CD14-positive monocyte (primary cell): Measurements from ENCODE around the gene APLF. TPM values are rescaled to one million over a fixed set of nuclear protein-coding genes. Genes with fewer than 3 reads are reported as not detected.

Experiments
- DNase-seq, 3 donors: peaks; one replicate each; pipeline ENCODE4 v3.0.0-alpha.2; 2011 to 2022
- H2AFZ ChIP-seq: 2 replicates; pipeline ENCODE4 v1.6.0; 2012; ENCODE audit warnings: mild to moderate bottlenecking, low read depth, low read length, inconsistent platforms; ENCODE audit not compliant: insufficient read depth, poor library complexity, severe bottlenecking
- H3K27ac ChIP-seq, 2 donors: 1 replicate in 1 of 2; 2 replicates in 1 of 2; pipeline ENCODE4 v1.5.1; 2012 to 2013; ENCODE audit warnings: low read length in 2 of 2, control low read depth in 1 of 2, inconsistent platforms in 1 of 2, low read depth in 1 of 2, mild to moderate bottlenecking in 1 of 2
- H3K27me3 ChIP-seq, 2 donors: one replicate each; pipeline versions ENCODE4 v1.6.0 to v1.6.1; 2011 to 2013; ENCODE audit warnings: low read length in 2 of 2; ENCODE audit not compliant: control insufficient read depth in 2 of 2, insufficient read depth in 2 of 2
- H3K36me3 ChIP-seq, 2 donors: replicated peaks in 1 of 2; 1 replicate in 1 of 2; 2 replicates in 1 of 2; pipeline versions ENCODE4 v1.5.1 to v1.6.1; 2012 to 2013; ENCODE audit warnings: low read length in 2 of 2, control low read depth in 1 of 2, inconsistent platforms in 1 of 2, mild to moderate bottlenecking in 1 of 2; ENCODE audit not compliant: insufficient read depth in 2 of 2, control insufficient read depth in 1 of 2
- H3K4me1 ChIP-seq, 2 donors: 1 replicate in 1 of 2; 2 replicates in 1 of 2; pipeline versions ENCODE4 v1.5.1 to v1.6.1; 2012 to 2013; ENCODE audit warnings: low read length in 2 of 2, control low read depth in 1 of 2, inconsistent platforms in 1 of 2, mild to moderate bottlenecking in 1 of 2, moderate library complexity in 1 of 2; ENCODE audit not compliant: insufficient read depth in 2 of 2, control insufficient read depth in 1 of 2
- H3K4me2 ChIP-seq: replicated peaks from 2 replicates; pipeline ENCODE3; 2012; ENCODE audit warnings: low read length, moderate library complexity, mild to moderate bottlenecking; ENCODE audit not compliant: poor library complexity, severe bottlenecking; ENCODE audit errors: extremely low read depth
- H3K4me3 ChIP-seq, 3 experiments: fragments of 200-600 bp in 1 of 3; sonication (generic) in 1 of 3; replicated peaks in 1 of 3; 1 replicate in 2 of 3; 2 replicates in 1 of 3; pipeline ENCODE4 v1.5.1; 2011 to 2013; ENCODE audit warnings: low read length in 3 of 3, mild to moderate bottlenecking in 3 of 3, control low read depth in 2 of 3, low read depth in 2 of 3, inconsistent platforms in 1 of 3, moderate library complexity in 1 of 3
- H3K79me2 ChIP-seq: 2 replicates; pipeline ENCODE4 v1.6.0; 2012; ENCODE audit warnings: mild to moderate bottlenecking, control low read depth, inconsistent platforms, low read length, moderate library complexity; ENCODE audit not compliant: insufficient read depth
- H3K9ac ChIP-seq: 2 replicates; pipeline ENCODE4 v1.6.0; 2017; ENCODE audit warnings: low read length, mild to moderate bottlenecking; ENCODE audit not compliant: insufficient read depth, poor library complexity, severe bottlenecking
- H3K9me3 ChIP-seq, 2 donors: replicated peaks in 1 of 2; 1 replicate in 1 of 2; 2 replicates in 1 of 2; pipeline versions ENCODE4 v1.5.1 to v1.6.1; 2012 to 2013; ENCODE audit warnings: low read length in 2 of 2, control low read depth in 1 of 2; ENCODE audit not compliant: control insufficient read depth in 1 of 2, insufficient read depth in 1 of 2
- H4K20me1 ChIP-seq: 2 replicates; pipeline ENCODE4 v1.6.0; 2012; ENCODE audit warnings: mild to moderate bottlenecking, low read length, control low read depth, moderate library complexity; ENCODE audit not compliant: insufficient read depth
- H3K27ac Mint-ChIP-seq, 7 donors: one replicate each; pipeline ENCODE4 v1.8.0; 2020; ENCODE audit warnings: mild to moderate bottlenecking in 7 of 7, mixed read lengths in 7 of 7, moderate library complexity in 6 of 7, inconsistent platforms in 2 of 7
- H3K27me3 Mint-ChIP-seq, 3 donors: one replicate each; pipeline ENCODE4 v1.8.0; 2021 to 2022; ENCODE audit warnings: low read depth in 3 of 3, mild to moderate bottlenecking in 3 of 3, mixed read lengths in 3 of 3, moderate library complexity in 3 of 3, inconsistent platforms in 1 of 3
- H3K36me3 Mint-ChIP-seq, 2 donors: one replicate each; pipeline ENCODE4 v1.8.0; 2020; ENCODE audit warnings: mixed read lengths in 2 of 2, inconsistent platforms in 1 of 2, mild to moderate bottlenecking in 1 of 2
- H3K4me1 Mint-ChIP-seq: one replicate; pipeline ENCODE4 v1.8.0; 2020; ENCODE audit warnings: mild to moderate bottlenecking, mixed read lengths
- H3K4me3 Mint-ChIP-seq, 2 donors: one replicate each; pipeline ENCODE4 v1.8.0; 2020; ENCODE audit warnings: mild to moderate bottlenecking in 2 of 2, mixed read lengths in 2 of 2, moderate library complexity in 1 of 2
- H3K9me3 Mint-ChIP-seq, 7 donors: one replicate each; pipeline ENCODE4 v1.8.0; 2020 to 2022; ENCODE audit warnings: mixed read lengths in 7 of 7, mild to moderate bottlenecking in 6 of 7, moderate library complexity in 6 of 7, inconsistent platforms in 2 of 7
- WGBS: methylation state at CpG from one replicate; pipeline ENCODE4 v1.1.5; 2013; ENCODE audit warnings: missing lambda C conversion rate; ENCODE audit not compliant: insufficient coverage; 5-methylcytosine and 5-hydroxymethylcytosine counted together
- intact Hi-C, 2 donors: fragments of 100-400 bp; cut with micrococcal nuclease; formaldehyde crosslinking; loops; one replicate each; pipeline versions ENCODE4 v1.15.0 to v1.15.1; 2023
- polyA plus RNA-seq, 3 donors: library from polyadenylated mRNA; depleted of rRNA in 1 of 3; unstranded in 2 of 3; stranded (reverse) in 1 of 3; fragments of 300-500 nt in 2 of 3; fragments of >200 nt in 1 of 3; fragmentation: Illumina TruSeq in 2 of 3; gene quantifications; 1 replicate in 2 of 3; 2 replicates in 1 of 3; pipeline ENCODE4 v1.2.3, GENCODE V29; 2012 to 2021
- TF ChIP-seq, protein P1 (sequence below): fragments of 200-600 bp; IDR thresholded peaks from one replicate; pipeline ENCODE4 v1.8.0; 2022; ENCODE audit warnings: antibody characterized with exemption, mild to moderate bottlenecking

Gene APLF
- polyA plus RNA-seq, 3 donors = 0.77 to 1.8 (median 1.2) TPM

DNA sequence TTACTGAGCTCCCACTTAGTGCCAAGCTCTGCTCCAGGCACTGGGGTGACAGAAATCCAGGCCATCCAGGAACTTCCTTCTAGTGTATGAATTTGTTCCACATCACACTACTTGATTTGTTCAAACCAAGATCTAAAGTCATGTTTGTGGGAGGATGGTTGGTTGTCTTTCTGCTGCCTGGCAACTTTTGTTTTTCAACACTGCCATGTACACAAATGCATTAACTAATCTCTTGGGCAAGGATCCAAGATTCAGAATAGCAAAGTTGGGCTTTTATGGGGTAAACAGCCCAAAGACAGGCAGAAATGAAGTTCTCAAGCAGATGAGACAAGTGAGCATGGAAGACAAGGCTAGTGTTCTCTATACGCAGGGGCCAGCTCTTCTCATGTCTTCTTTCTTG, 122.6 kb downstream of the APLF start:
- DNase-seq = no peak
- 100% methylated on average over 1 of the region's 1 CpG for WGBS
- Histone ChIP-seq H3K4me2 (no peak overlapping the region), H4K20me1 (no peaks in the 10 kb centered on the region), H3K27me3 (no peaks in the 10 kb centered on the region), H3K4me1 (peaks cover 9 to 13% of the 10 kb centered on the region in 2 donors), H3K9ac (no peak overlapping the region), H2AFZ (no peak overlapping the region), H3K4me3 (no peak overlapping the region), H3K36me3 (no peaks in the 10 kb centered on the region), H3K27ac (no peak overlapping the region), H3K79me2 (no peaks in the 10 kb centered on the region), H3K9me3 (no peaks in the 10 kb centered on the region)
- Mint-ChIP-seq H3K4me1 (peaks cover 16% of the 10 kb centered on the region), H3K36me3 (peaks cover 0 to 6% of the 10 kb centered on the region in 2 donors), H3K9me3 (peaks cover 0 to 5% (median 1%) of the 10 kb centered on the region in 7 donors), H3K27ac (no peak overlapping the region), H3K4me3 (no peak overlapping the region), H3K27me3 (peaks cover 0 to 3% (median 0%) of the 10 kb centered on the region in 3 donors)
- intact Hi-C loops = loop anchor here (10.0 kb wide), 2 partner anchors 115 to 125 kb away; partner anchors contain the start of genes APLF (in 1 of the 2) and FBXO48 (in 1 of the 2)
- TF ChIP-seq, protein P1, sequence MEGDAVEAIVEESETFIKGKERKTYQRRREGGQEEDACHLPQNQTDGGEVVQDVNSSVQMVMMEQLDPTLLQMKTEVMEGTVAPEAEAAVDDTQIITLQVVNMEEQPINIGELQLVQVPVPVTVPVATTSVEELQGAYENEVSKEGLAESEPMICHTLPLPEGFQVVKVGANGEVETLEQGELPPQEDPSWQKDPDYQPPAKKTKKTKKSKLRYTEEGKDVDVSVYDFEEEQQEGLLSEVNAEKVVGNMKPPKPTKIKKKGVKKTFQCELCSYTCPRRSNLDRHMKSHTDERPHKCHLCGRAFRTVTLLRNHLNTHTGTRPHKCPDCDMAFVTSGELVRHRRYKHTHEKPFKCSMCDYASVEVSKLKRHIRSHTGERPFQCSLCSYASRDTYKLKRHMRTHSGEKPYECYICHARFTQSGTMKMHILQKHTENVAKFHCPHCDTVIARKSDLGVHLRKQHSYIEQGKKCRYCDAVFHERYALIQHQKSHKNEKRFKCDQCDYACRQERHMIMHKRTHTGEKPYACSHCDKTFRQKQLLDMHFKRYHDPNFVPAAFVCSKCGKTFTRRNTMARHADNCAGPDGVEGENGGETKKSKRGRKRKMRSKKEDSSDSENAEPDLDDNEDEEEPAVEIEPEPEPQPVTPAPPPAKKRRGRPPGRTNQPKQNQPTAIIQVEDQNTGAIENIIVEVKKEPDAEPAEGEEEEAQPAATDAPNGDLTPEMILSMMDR = no peak

DNA sequence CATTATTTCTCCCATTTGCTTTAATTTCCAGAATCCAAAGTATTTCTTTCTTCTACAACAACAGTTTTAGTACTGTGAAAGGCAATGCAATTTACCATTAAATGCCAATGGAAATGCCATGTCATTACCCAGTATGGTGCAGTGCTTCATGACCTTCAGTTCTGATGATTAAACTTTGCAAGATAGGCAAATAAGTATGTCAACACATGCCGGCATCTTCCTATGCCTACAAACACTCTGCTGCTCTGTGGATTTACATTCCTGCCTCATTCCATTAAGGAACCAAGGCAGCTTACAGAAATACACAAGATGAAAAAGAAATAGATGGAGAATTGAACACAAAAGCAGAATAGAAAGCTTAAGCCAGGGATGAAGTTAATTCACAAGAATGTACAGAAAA, 123.3 kb downstream of the APLF start:
- Mint-ChIP-seq H3K27me3 (peaks cover 0 to 3% (median 0%) of the 10 kb centered on the region in 3 donors), H3K36me3 (peaks cover 0 to 6% of the 10 kb centered on the region in 2 donors), H3K9me3 (peaks cover 0 to 9% (median 1%) of the 10 kb centered on the region in 7 donors), H3K27ac (no peak overlapping the region), H3K4me3 (no peak overlapping the region), H3K4me1 (peaks cover 19% of the 10 kb centered on the region)
- no peaks in the 10 kb centered on the region for H3K79me2 ChIP-seq
- no CpG with 5 or more reads among the region's 1 CpG for WGBS
- H3K4me2 ChIP-seq = no peak overlapping the region
- no peak overlapping the region for H3K27ac ChIP-seq
- peaks cover 11 to 15% of the 10 kb centered on the region in 2 donors for H3K4me1 ChIP-seq
- H3K9ac ChIP-seq = no peak overlapping the region
- DNase-seq = no peak
- TF ChIP-seq, protein P1 = no peak
- no peaks in the 10 kb centered on the region for H3K36me3 ChIP-seq
- H4K20me1 ChIP-seq = no peaks in the 10 kb centered on the region
- no peaks in the 10 kb centered on the region for H3K27me3 ChIP-seq
- H2AFZ ChIP-seq = no peak overlapping the region
- intact Hi-C loops = loop anchor here in 1 of 2 donors (10.0 kb wide), 1 partner anchor 126 kb away; the partner anchor contains the start of genes APLF and FBXO48
- H3K9me3 ChIP-seq = no peaks in the 10 kb centered on the region
- no peak overlapping the region for H3K4me3 ChIP-seq
